Mesenteric fat pad (tissue), 1 donor: ENCODE measurements around the gene ELMO1. TPM values are rescaled to one million over a fixed set of nuclear protein-coding genes. Genes with fewer than 3 reads are reported as not detected.

Experiments used
- DNase-seq: peaks from one replicate; pipeline ENCODE4 v3.0.0-alpha.2; 2020; ENCODE audit warnings: low spot score
- total RNA-seq: library from RNA; stranded (reverse); fragmentation: NEBNext Ultra II Directional; extraction: Animal tissue kit (Norgen Biotek cat#: 25700); gene quantifications from one replicate; pipeline ENCODE4 v1.2.1, GENCODE V29; 2021
- donor health status: DM: yes; HTN: yes; CAD: no.

The ELMO1 gene
- total RNA-seq, 1 donor from 2014 or later, result 48.9 TPM

- no peak for DNase-seq
These were observed 415.5 kb downstream of the ELMO1 start for GRCh38 chr7:37033141-37033540.

GRCh38 chr7:37032258-37032601 is 416.4 kb downstream of the ELMO1 start:
- no peak for DNase-seq

DNA sequence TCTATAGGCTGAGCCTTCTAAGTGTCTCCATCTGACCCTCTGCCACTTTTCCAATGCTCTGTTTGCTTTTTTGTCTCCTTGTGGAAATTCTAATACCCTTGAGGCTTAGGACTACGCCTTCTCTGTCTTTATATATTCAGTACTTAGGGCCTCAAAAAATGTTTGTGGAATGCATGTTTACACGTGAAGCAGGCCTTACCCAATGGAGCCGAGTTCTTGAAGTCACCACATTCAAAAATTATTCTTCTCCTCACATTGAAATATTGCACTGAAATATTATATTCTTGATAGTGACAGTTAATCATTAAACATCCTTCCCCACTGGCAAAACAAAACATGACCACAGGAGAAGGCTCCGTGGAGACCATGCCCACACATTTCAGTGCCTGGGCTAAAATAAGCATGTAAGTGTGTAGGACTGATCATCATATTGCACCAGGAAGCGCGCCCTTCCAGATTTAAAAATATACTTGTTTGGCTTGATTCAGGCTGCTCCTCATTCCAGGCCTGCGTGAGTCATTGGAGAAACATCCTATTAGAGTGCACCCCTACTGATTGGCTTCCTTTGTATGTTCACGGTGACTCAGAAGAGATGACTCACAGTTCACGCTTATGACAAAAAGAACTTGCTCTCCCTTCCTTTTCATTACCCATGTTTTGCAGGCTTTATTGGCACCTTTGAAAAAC is 416.9 kb downstream of the ELMO1 start:
- no peak for DNase-seq

DNA sequence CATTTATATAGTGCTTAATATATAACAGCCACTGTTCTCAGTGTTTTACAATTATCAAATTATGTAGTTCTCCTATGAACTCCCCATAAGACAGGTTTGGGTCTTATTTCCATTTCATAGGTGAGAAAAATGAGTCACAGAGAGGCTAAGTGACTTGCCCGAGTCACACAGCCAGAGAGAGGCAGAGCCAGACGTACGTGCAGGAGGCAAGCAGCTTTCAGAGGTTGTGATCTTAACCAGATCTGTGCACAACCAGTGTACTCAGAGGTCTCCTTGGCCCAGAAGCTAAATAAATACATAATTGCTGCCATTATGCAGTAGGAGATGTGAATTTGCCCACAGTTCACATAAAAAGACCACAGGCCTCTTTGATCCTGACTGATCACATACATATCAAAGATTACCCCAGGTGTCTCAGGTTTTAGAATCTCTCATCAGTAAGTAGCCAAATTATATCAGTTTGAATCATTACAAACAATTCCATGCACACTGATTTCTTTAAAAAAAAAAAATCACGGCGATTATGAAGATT is 419.7 kb downstream of the ELMO1 start:
- DNase-seq, result no peak

GRCh38 chr7:37027557-37028341 is 420.9 kb downstream of the ELMO1 start:
- DNase-seq, result no peak

- DNase-seq, result no peak
These were observed 421.6 kb downstream of the ELMO1 start for GRCh38 chr7:37027104-37027503.

- DNase-seq, result no peak
These were observed 429.7 kb downstream of the ELMO1 start for GRCh38 chr7:37018954-37019353.

DNA sequence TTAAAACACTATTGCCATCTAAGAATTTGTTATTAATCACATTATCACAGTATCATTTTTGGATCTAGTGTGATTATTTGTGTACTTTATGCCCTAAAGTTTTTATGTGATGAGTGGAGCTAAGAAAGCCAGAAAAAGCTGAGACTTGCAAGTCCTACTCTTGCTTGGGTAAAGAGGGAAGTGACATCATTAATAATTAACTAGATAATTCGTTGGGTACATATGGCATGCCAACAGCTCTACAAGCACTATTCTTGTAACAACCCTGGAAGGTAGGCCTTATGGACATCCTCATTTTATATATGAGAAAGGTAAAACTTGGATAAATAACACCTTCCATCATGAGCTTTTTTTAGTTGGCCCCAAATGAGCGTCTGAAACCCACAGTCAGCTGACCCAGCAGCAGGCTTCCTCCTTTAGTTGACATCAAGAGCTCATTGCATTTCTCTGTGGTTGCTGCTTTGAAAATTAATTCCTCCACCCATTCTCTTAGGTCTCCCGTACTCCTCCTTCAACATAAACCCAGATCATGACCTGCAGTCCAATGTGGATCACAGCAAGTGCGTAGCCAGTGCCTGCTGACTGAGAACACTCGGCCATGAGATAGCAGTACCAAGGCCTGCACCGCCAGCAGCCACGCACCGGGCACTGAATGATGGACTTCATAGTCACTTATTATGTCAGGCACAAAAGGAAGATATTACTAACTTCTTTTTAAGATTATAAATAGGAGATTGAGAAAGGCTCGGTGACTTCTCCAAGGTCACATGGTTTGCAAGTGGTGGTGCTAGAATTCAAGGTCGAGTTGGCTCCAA is 432.4 kb downstream of the ELMO1 start:
- DNase-seq, result no peak

DNA sequence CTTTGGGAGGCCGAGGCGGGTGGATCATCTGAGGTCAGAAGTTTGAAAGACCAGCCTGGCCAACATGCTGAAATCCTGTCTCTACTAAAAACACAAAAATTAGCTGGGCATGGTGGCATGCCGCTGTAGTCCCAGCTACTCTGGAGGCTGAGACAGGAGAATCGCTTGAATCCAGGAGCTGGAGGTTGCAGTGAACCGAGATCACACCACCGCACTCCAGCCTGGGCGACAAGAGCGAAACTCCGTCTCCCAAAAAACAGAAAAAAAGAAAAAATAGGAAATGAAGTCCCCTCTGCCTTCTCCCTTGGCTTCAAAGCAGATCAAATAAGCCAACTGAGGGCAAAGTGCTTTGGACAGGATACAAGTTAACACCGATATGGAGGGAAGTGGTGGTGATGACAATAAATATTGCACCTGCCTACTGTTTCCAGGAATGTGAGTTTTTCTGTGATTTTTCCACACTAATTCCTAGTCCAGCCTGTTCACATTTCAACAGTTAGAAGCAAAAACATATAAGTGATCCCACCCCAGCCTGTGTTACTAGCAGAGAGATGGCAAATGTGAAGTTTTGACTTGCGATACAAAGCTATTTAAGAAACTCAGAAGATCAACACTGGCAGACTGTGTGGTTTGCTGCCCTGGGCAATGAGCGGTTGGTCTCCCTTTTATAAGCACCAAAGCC is 433.2 kb downstream of the ELMO1 start:
- no peak for DNase-seq

DNA sequence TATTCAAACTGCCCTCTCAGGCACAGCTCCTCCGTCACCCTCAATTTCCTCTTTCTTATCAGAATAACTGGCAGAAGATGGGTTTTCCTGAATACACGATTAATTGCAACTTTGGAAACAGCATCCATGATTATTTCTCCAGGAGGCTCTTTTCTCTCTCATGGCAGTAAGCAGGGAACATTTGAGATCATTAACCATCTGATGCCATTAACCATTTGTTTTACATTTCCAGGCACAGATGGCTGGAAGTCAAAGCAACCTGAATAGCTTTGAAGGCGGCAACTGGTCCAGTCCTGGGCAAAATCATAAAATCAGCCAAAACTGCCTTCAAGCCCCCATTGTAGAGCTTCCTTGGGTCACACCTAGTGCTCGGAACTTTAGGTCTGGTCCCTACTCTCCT is 434.9 kb downstream of the ELMO1 start:
- no peak for DNase-seq

GRCh38 chr7:37011151-37011890 is 437.3 kb downstream of the ELMO1 start:
- no peak for DNase-seq

- no peak for DNase-seq
These were observed 439.5 kb downstream of the ELMO1 start for GRCh38 chr7:37009125-37009675.

DNA sequence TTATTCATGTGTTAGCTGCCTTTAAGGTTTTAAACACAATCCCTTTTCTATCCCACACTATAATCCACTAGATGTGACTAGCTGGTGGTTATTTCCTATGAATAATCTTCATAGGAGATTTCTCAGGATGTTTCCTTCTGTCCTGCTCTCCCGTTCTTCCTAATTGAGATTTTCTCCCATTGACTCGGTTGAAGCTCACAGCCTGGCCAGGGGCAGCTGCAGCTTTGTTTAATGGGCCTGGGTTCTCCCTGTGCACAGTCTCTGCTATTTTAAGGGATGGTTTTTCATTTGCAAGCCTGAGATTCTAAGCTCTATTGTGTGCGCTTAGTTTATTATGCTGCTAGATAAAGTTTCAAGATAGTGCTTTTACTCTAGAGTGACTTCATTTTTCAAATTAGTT is 441.0 kb downstream of the ELMO1 start:
- no peak for DNase-seq

- DNase-seq, result no peak
These were observed 441.4 kb downstream of the ELMO1 start for GRCh38 chr7:37007268-37007667.

DNA sequence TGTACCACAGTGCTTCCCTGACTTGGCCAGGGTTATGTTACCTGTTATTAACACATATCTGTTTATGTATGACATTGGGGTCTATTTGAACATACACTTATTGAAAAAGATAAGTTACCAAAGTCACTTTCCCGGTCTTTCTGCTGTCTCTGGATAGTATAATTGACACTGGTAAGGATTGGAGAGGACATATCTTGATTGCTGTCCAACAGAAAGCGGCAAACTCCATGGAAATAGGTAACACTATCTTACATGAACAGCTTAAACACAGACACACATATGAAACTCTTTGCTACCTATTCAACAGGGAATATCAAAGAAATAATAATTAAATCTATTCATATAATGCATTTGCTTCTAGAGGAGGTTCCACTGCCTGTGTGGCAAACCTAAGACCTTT is 441.9 kb downstream of the ELMO1 start:
- no peak for DNase-seq

- DNase-seq, result no peak
These were observed 448.2 kb downstream of the ELMO1 start for GRCh38 chr7:37000511-37000910.

GRCh38 chr7:36999626-37000485 is 448.8 kb downstream of the ELMO1 start:
- DNase-seq, result no peak

DNA sequence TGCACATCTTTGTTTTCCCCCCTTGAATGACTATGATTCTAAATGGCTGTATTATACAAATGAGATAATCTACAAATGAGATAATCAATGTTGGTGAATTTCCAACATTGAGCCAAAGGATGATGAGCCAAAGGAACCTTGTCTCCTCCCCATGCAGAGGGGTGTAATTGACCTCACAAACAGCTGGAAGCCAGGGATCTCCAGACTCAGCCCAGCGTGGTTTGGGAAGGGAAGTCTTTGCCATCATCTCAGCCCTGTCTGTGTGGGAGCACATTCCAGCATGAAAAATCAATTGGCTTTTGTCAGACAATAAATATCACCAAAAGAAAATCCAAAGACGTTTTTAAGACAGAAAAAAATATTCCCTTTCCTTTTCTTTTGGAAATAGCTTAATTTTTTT is 452.9 kb downstream of the ELMO1 start:
- DNase-seq, result no peak

DNA sequence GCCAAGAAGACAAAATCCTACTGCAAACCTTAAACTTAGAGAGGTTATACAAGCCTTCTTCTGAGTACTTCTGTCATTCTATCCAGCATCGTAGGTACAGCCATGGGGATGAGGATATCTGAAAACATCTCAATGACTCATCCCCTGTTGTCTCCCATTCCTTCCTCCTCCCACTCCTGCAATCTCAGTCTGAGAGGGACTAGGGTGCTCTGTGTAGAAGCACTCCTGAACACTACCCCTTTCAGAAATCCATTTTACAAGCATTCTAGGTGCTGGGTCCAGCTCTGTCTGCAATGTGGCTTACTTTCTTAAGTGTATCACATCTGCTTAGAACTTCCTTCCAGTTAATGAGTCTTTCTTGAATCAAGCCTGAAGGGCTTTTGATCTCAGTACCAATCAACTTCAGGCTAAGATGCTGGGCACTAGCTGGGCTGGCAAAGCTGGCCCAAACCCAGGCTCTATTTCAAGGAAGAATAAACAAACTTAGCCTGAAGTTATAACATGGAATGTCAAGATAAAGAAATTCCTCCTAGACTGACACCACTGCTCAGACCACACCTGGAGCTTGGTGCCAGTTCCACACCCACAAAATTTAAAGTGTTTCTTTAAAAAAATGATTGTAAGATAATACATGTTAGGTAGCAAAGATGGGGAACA is 454.1 kb downstream of the ELMO1 start:
- no peak for DNase-seq
